ENCODE data around the gene FRAS1.
"Not testable (repeated sequence)": the region's sequence is repeated elsewhere in the genome, so short reads cannot be mapped to it uniquely, and the experiment has no call there.

FRAS1 gene

GRCh38 chr4:78057135-78057599 lies at the start of gene FRAS1:
TSS of gene FRAS1 (plus strand) at chr4:78057323. CDS start at chr4:78058010, 687 bp downstream.
- no peak for DNase-seq

- not testable (repeated sequence) for DNase-seq
Observed at GRCh38 chr4:78011003-78011402, 46.1 kb upstream of the FRAS1 start.

- no peak for DNase-seq
Observed at GRCh38 chr4:78014889-78015886, 41.9 kb upstream of the FRAS1 start.

GRCh38 chr4:78018271-78019049 lies 38.7 kb upstream of the FRAS1 start:
- DNase-seq: no peak

GRCh38 chr4:78019414-78019813 lies 37.7 kb upstream of the FRAS1 start:
- DNase-seq: no peak

- DNase-seq: no peak
Observed at GRCh38 chr4:78020677-78021076, 36.4 kb upstream of the FRAS1 start.

GRCh38 chr4:78022517-78022916 lies 34.6 kb upstream of the FRAS1 start:
- no peak for DNase-seq

GRCh38 chr4:78024085-78024484 lies 33.0 kb upstream of the FRAS1 start:
- DNase-seq: no peak

- no peak for DNase-seq
Observed at GRCh38 chr4:78024576-78025091, 32.5 kb upstream of the FRAS1 start.

- DNase-seq: no peak
Observed at GRCh38 chr4:78031417-78031950, 25.6 kb upstream of the FRAS1 start.

GRCh38 chr4:78032446-78032845 lies 24.7 kb upstream of the FRAS1 start:
- no peak for DNase-seq

- no peak for DNase-seq
Observed at GRCh38 chr4:78032929-78033328, 24.2 kb upstream of the FRAS1 start.

- DNase-seq: no peak
Observed at GRCh38 chr4:78033861-78034260, 23.3 kb upstream of the FRAS1 start.

GRCh38 chr4:78038704-78039103 lies 18.4 kb upstream of the FRAS1 start:
- DNase-seq: no peak

GRCh38 chr4:78039678-78040077 lies 17.4 kb upstream of the FRAS1 start:
- no peak for DNase-seq

GRCh38 chr4:78040431-78040830 lies 16.7 kb upstream of the FRAS1 start:
- DNase-seq: no peak

GRCh38 chr4:78047366-78047765 lies 9.8 kb upstream of the FRAS1 start:
- no peak for DNase-seq

GRCh38 chr4:78056265-78057129 lies 626 bp upstream of the FRAS1 start:
- peak; percentile 20 for DNase-seq

- DNase-seq: peak; percentile 8
Observed at GRCh38 chr4:78057600-78058550, 752 bp downstream of the FRAS1 start.

- DNase-seq: no peak
Observed at GRCh38 chr4:78058591-78059523, 1.7 kb downstream of the FRAS1 start.
